Measurements from ENCODE around the gene CLSTN2.

Gene CLSTN2

GRCh38 chr3:140545197-140545596 lies 610.2 kb downstream of the CLSTN2 start:
- no peak for DNase-seq (ENCODE audit: low read depth in 3 of 3)

GRCh38 chr3:140545756-140546155 lies 610.8 kb downstream of the CLSTN2 start:
- DNase-seq (ENCODE audit: low read depth in 3 of 3), result no peak

- no peak for DNase-seq (ENCODE audit: low read depth in 3 of 3)
These were observed 611.7 kb downstream of the CLSTN2 start for GRCh38 chr3:140546649-140547048.

GRCh38 chr3:140552403-140552802 lies 617.4 kb downstream of the CLSTN2 start:
- no peak for DNase-seq (ENCODE audit: low read depth in 3 of 3)

DNA sequence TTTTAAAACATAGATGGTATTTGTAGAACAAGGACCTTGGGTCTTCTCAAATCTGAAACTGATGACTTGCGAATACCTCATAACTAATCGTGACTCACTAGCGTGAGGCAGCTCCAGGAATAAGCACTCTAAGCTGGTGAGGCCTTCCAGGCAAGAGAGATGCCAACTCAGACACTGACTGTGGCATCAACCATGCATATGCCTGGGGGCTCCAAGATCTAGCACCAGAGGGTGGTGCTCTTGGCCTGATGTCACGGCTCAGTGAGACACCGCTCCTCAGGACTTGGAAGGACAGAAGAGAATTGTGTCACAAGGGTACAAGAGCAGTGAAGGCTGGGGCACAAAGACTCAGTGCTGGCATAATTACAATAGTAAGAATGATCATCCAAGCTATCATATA lies 617.9 kb downstream of the CLSTN2 start:
- DNase-seq (ENCODE audit: low read depth in 3 of 3), result no peak

DNA sequence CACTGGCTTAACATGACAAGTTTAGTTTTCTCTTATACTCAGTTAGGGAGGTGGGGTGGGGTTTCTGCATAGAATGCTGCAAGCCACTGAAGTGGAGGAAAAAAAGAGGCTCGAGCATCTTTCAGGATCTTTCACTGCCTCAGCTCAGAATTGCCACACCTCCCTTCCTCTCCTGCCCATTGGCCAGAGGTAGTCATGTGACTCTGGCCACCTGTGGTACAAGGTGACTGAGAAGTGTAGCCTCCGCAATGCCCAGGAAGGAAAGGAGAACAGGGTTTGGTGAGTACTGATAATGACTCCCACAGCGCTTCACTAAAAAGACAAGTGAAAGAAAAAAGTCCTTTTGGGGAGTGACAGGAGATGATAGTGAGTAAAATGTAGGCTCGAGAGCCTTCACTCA lies 618.6 kb downstream of the CLSTN2 start:
- DNase-seq (ENCODE audit: low read depth in 3 of 3), result no peak

DNA sequence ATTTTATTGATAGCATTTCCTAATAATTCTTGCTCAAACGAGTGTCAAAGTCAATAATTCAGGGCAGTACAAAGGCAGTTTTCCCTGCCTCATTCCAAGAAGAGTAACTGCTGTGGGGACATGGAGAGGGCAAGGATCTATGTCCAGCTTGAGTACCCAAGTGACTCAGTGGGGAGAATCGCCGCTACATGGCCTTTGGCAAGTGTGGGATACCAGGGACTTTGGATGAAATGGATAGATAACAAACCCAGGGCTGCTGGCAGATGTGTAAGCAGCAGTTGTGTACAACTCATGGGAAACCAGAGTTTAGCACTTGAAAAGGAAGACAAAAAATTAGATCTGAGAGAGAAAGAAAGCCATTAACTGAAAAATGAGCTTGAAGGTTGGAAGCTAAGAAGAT lies 620.7 kb downstream of the CLSTN2 start:
- no peak for DNase-seq (ENCODE audit: low read depth in 3 of 3)

GRCh38 chr3:140557476-140557875 lies 622.5 kb downstream of the CLSTN2 start:
- DNase-seq (ENCODE audit: low read depth in 3 of 3), result no peak

DNA sequence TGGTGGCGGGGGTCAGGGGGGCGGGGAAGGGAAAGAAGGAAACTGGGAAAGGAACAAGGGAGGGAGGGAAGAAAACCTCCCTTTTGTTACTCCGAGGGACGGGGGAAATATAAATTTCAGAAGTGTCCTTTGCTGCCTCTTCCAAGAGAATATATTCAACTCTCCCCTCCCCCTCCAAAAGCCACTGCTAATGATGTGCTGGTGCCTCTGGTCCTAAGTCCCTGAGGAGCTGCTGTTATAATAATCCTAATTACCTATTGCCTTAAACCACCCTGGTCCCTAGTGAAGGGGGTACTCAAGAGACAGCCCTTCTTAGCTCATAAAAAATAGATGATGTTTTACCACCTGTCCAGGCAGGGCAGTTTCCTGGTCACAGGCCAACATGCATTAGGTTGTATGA lies 624.6 kb downstream of the CLSTN2 start:
- DNase-seq (ENCODE audit: low read depth in 3 of 3), result no peak

DNA sequence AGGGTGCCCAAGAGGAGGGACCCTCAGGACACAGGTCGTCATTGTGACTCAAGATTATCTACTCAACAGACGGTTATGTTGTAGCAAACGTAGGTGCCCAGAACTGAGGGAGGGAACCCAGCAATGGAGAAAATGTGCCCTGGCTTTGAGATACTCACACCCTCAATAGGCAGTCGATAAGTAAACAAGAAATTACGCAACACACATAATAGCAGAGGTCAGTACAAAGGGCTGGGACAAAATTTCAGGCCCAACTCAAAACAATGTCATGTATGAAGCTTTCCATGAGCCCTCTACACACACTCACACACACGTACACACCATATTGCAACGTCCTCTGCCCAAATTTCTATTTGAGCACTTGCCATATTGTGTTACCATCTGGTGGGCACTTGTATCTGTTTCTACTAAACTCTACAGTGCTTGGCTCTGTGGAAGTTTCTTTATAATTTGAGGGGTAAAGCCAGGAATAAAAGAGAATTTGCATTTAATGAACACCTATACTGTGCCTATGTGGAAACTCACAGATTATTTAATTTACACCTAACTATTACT lies 628.3 kb downstream of the CLSTN2 start:
- no peak for DNase-seq (ENCODE audit: low read depth in 3 of 3)

GRCh38 chr3:140568131-140568530 lies 633.1 kb downstream of the CLSTN2 start:
- no peak for DNase-seq (ENCODE audit: low read depth in 3 of 3)

- no peak for DNase-seq (ENCODE audit: low read depth in 3 of 3)
These were observed 634.0 kb downstream of the CLSTN2 start for GRCh38 chr3:140568842-140569520.

DNA sequence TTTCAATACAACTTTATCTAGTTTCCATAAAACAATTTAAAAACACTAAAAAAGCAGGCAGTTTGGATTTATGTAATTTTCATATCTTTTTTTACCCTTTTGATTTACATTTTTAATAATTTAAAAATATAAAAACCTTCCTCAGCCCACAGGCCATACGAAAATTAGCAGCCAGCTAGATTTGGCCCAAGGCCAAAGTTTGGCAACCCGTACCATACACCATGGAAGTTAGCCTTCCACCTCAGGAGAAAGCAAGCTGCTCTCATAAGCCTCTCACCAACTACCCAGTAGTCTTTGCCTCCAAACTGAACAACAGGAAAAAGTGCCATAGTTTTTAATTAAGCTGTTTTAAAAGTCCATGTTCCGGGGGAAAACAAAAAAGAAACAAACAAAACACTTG lies 635.6 kb downstream of the CLSTN2 start:
- no peak for DNase-seq (ENCODE audit: low read depth in 3 of 3)

GRCh38 chr3:140571836-140572235 lies 636.9 kb downstream of the CLSTN2 start:
- DNase-seq (ENCODE audit: low read depth in 3 of 3), result no peak

GRCh38 chr3:140572334-140572733 lies 637.3 kb downstream of the CLSTN2 start:
- DNase-seq (ENCODE audit: low read depth in 3 of 3), result no peak

DNA sequence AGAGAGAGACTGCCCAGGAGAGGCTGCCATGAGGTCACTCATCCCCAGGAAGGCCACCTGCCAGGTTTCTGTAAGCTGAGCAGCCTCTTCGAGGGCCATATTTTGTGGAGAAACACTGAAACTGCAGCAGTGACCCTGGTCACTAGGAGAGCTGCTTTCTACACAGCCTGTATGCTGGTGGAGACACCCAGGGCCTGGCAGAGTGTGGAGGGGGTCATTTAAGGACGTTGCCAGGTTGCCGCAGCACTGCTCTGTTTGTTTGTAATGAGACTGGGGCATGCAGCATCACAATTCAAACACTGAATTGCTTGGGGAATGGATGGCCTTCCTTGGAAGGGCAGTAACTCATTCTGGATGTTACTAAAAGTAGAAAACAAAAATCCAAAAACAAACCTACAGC lies 638.0 kb downstream of the CLSTN2 start:
- no peak for DNase-seq (ENCODE audit: low read depth in 3 of 3)

DNA sequence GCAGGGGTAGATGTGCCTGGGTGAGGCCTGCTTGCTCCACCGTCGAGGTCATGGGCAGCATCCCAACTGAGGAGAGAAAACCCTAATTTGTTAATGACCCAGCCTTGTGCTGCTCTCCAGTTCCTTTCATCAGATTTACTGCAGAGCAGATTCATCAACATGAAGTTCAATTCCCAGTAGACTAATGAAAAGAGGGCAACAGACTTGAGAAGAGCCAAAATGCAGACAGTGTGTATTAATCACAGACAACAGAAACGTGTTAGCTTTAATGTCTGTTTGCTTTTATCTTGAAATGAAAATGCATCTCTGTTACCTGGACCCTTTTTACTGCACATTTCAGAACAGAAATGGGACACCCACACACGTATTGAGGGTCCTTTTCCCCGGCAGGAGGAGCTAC lies 639.4 kb downstream of the CLSTN2 start:
- no peak for DNase-seq (ENCODE audit: low read depth in 3 of 3)

DNA sequence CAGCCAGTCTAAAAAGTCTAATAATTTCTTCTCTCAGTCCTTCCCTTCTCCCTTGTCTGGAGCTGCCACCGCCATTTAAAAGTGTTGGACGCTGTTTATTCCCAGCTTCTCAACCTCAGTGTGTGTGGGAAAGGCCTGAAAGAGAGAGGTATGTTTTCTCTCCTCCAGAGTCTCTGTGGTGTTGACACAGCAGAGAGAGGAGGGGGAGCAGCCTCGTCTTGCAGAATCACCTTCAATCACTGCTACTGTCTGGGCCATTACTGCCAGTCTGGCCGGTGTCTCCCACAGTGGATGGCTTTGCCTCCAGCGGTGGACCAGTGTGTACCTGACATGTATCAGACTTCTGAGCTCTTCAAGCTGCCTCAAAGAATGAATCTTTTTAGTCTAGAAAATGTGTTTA lies 641.5 kb downstream of the CLSTN2 start:
- DNase-seq (ENCODE audit: low read depth in 3 of 3), result no peak

- DNase-seq (ENCODE audit: low read depth in 3 of 3), result no peak
These were observed 642.9 kb downstream of the CLSTN2 start for GRCh38 chr3:140577911-140578310.

GRCh38 chr3:140579260-140579659 lies 644.3 kb downstream of the CLSTN2 start:
- no peak for DNase-seq (ENCODE audit: low read depth in 3 of 3)

DNA sequence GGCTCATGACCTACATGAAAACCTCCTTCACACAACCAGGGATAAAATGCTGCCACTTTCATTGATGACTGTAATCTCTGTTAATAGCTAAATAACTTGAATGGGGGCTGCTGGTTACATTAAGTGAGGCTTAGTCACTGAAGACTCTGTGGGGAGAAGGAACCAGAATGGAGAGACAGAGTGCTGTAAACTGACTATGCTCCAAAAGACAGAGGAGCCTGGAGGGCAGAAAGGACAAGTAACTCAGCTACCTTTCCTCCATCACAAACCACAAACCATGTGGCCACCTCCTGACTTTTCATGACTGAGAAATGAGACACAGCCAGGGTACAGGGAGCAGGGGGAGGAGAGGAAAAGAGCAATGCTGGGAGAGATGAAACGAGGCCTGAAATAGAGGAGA lies 645.8 kb downstream of the CLSTN2 start:
- no peak for DNase-seq (ENCODE audit: low read depth in 3 of 3)

DNA sequence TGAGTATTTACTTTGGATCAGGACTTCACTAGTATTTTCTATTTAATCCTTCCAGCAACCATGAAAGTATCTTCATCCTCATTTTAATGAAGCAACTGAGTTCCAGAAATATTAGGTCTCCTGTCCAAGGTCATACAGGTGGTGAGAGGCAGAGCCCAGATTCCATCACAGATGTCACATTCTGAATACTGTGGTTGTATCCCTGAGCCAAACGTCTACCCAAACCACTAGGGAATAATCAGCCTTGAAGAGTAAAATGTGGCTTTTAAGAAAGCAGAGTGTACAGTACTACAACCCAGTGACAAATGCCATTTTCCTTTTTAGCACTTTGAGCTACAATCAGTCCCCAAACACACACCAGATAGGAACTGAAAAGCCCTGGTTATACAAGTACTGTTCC lies 649.6 kb downstream of the CLSTN2 start:
- no peak for DNase-seq (ENCODE audit: low read depth in 3 of 3)

DNA sequence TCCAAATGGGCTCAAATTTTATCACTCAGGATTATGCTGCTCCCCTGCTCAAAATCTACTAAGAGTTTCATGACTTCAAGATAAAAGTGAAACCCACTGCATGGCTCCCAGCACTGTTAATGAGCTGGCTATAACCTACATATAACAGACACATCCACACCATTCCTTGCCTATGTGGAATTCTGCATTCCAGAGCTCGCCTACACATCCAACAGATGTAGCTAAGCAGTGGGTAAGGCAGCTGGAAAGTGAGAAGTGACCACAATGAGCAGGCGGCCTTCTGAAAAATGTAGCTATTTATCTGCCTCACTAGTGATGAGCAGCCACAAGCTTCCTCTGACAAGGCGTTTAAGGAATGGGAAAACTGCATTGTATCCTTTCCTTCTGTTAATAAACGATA lies 650.8 kb downstream of the CLSTN2 start:
- DNase-seq (ENCODE audit: low read depth in 3 of 3), result no peak

DNA sequence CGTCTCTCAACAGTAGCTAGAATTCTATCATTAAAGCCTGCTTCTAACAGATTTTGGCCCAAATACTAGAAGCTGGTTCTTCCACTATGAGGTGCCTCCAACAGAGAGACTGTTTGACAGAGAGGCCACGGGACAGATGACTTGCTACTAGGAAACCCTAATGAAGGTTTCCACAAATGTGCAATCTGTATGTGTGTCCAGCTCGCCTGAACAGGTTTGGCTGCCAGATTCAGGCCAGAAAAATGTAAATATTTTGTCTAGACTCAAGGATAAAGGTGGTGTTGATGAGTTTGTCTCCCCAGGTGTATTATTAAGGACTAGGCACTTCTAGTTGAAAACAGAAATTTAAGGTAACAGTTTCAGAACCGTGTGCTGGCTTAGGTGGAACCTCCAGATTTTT lies 651.3 kb downstream of the CLSTN2 start:
- DNase-seq (ENCODE audit: low read depth in 3 of 3), result no peak

All from stimulated activated CD4-positive, alpha-beta T cell treated with anti-CD3 and anti-CD28 coated beads, TNF-alpha, amount 100 ng/mL, for 24 hours (primary cell).